ENCODE data around the gene C10orf90.

C10orf90 gene

GRCh38 chr10:126504063-126504760, 166.3 kb downstream of the C10orf90 start:
- no peak for DNase-seq (ENCODE audit: low read depth in 2 of 2, low spot score in 1 of 2)

GRCh38 chr10:126503392-126504062, 167.0 kb downstream of the C10orf90 start:
- no peak for DNase-seq (ENCODE audit: low read depth in 2 of 2, low spot score in 1 of 2)

- no peak for DNase-seq (ENCODE audit: low read depth in 2 of 2, low spot score in 1 of 2)
Measured at GRCh38 chr10:126502441-126502840, 168.1 kb downstream of the C10orf90 start.

GRCh38 chr10:126501828-126502227, 168.7 kb downstream of the C10orf90 start:
- no peak for DNase-seq (ENCODE audit: low read depth in 2 of 2, low spot score in 1 of 2)

GRCh38 chr10:126500866-126501265, 169.6 kb downstream of the C10orf90 start:
- DNase-seq (ENCODE audit: low read depth in 2 of 2, low spot score in 1 of 2): no peak

GRCh38 chr10:126500185-126500584, 170.3 kb downstream of the C10orf90 start:
- DNase-seq (ENCODE audit: low read depth in 2 of 2, low spot score in 1 of 2): no peak

- no peak for DNase-seq (ENCODE audit: low read depth in 2 of 2, low spot score in 1 of 2)
Measured at GRCh38 chr10:126499744-126500143, 170.7 kb downstream of the C10orf90 start.

GRCh38 chr10:126497672-126498071, 172.8 kb downstream of the C10orf90 start:
- no peak for DNase-seq (ENCODE audit: low read depth in 2 of 2, low spot score in 1 of 2)

GRCh38 chr10:126496771-126497545, 173.5 kb downstream of the C10orf90 start:
- no peak for DNase-seq (ENCODE audit: low read depth in 2 of 2, low spot score in 1 of 2)

- no peak for DNase-seq (ENCODE audit: low read depth in 2 of 2, low spot score in 1 of 2)
Measured at GRCh38 chr10:126491476-126491875, 179.0 kb downstream of the C10orf90 start.

GRCh38 chr10:126481181-126481580, 189.3 kb downstream of the C10orf90 start:
- no peak for DNase-seq (ENCODE audit: low read depth in 2 of 2, low spot score in 1 of 2)

- no peak for DNase-seq (ENCODE audit: low read depth in 2 of 2, low spot score in 1 of 2)
Measured at GRCh38 chr10:126480648-126481047, 189.8 kb downstream of the C10orf90 start.

GRCh38 chr10:126479280-126479895, 191.1 kb downstream of the C10orf90 start:
- DNase-seq (ENCODE audit: low read depth in 2 of 2, low spot score in 1 of 2): no peak

GRCh38 chr10:126478546-126478945, 191.9 kb downstream of the C10orf90 start:
- DNase-seq (ENCODE audit: low read depth in 2 of 2, low spot score in 1 of 2): no peak

GRCh38 chr10:126476246-126476645, 194.2 kb downstream of the C10orf90 start:
- DNase-seq (ENCODE audit: low read depth in 2 of 2, low spot score in 1 of 2): no peak

- no peak for DNase-seq (ENCODE audit: low read depth in 2 of 2, low spot score in 1 of 2)
Measured at GRCh38 chr10:126475074-126475691, 195.3 kb downstream of the C10orf90 start.

GRCh38 chr10:126474031-126474430, 196.5 kb downstream of the C10orf90 start:
- DNase-seq (ENCODE audit: low read depth in 2 of 2, low spot score in 1 of 2): no peak

- no peak for DNase-seq (ENCODE audit: low read depth in 2 of 2, low spot score in 1 of 2)
Measured at GRCh38 chr10:126470991-126471390, 199.5 kb downstream of the C10orf90 start.

- DNase-seq (ENCODE audit: low read depth in 2 of 2, low spot score in 1 of 2): no peak
Measured at GRCh38 chr10:126469692-126470091, 200.8 kb downstream of the C10orf90 start.

- no peak for DNase-seq (ENCODE audit: low read depth in 2 of 2, low spot score in 1 of 2)
Measured at GRCh38 chr10:126468876-126469643, 201.4 kb downstream of the C10orf90 start.

Measured in stimulated activated CD8-positive, alpha-beta memory T cell treated with anti-CD3 and anti-CD28 coated beads, Interleukin-4, amount 100 ng/mL, for 1 hour (primary cell).